AG09319 (cell line): ENCODE results near the gene PSME2.

ENCODE experiments used
- DNase-seq: peaks from one replicate; pipeline ENCODE4 v3.0.0-alpha.2; 2010; ENCODE audit warnings: low read depth; ENCODE audit errors: extremely low read depth
- CTCF ChIP-seq: IDR thresholded peaks from 2 replicates; pipeline ENCODE4 v1.5.1; 2011; ENCODE audit warnings: low read depth, mild to moderate bottlenecking, inconsistent platforms, low read length, moderate library complexity

The PSME2 gene

GRCh38 chr14:24115422-24116127, 30.8 kb downstream of the PSME2 start:
- no peak for TF ChIP-seq CTCF
- DNase-seq = no peak

- DNase-seq = peak; percentile 99
- TF ChIP-seq CTCF = no peak
These were observed 31.6 kb downstream of the PSME2 start, which contains the start of the genes DCAF11 and NRL for GRCh38 chr14:24114532-24115421. DCAF11 (plus strand) TSS chr14:24114777; CDS start chr14:24115595, 818 bp downstream. NRL (minus strand) TSS chr14:24114949; CDS start chr14:24082848, 32,101 bp downstream.

- peak; percentile 53 for DNase-seq
- TF ChIP-seq CTCF = no peak
These were observed 32.4 kb downstream of the PSME2 start for GRCh38 chr14:24113801-24114531.

- no peak for TF ChIP-seq CTCF
These were observed 33.0 kb downstream of the PSME2 start for GRCh38 chr14:24113379-24113800.

GRCh38 chr14:24110523-24110922, 35.9 kb downstream of the PSME2 start:
- no peak for TF ChIP-seq CTCF
- DNase-seq = no peak

More at GRCh38 chr14:24113379-24113800, 33.0 kb downstream of the PSME2 start:
- DNase-seq = no peak

GRCh38 chr14:24110060-24110459, 36.4 kb downstream of the PSME2 start:
- DNase-seq = no peak
- no peak for TF ChIP-seq CTCF
